ENCODE data around the gene CDH4. TPM values are rescaled to one million over a fixed set of nuclear protein-coding genes. Genes with fewer than 3 reads are reported as not detected.

CDH4 gene
- total and polyA plus RNA-seq, 2 of the 13 experiments (the other 11 are each of a cell fraction or from before 2014, with no cell fraction given): not detected

- no peak for TF ChIP-seq ZNF788 (CRISPR knock-in tag; IDR thresholded peaks at IDR 0.05; ENCODE audit: borderline replicate concordance)
- no peak for TF ChIP-seq ZNF451 (CRISPR knock-in tag; IDR thresholded peaks at IDR 0.05)
- no peak for TF ChIP-seq KMT2A (CRISPR knock-in tag; IDR thresholded peaks at IDR 0.05)
- TF ChIP-seq NONO (IDR thresholded peaks at IDR 0.05): peak; percentile 26
- no peak for TF ChIP-seq NONO (CRISPR knock-in tag; conservative IDR thresholded peaks at IDR 0.05)
- no peak for TF ChIP-seq HHEX (CRISPR knock-in tag; IDR thresholded peaks at IDR 0.05)
- no peak for TF ChIP-seq CBX5 (CRISPR knock-in tag; IDR thresholded peaks at IDR 0.05; ENCODE audit: borderline replicate concordance)
- 0 out of 2 replicates have a peak, but pooled peaks have one; percentile 63 for TF ChIP-seq FOXA1 (IDR thresholded peaks at IDR 0.05)
- no peak for TF ChIP-seq FOXA1 (CRISPR knock-in tag; IDR thresholded peaks at IDR 0.05)
- 0 out of 2 replicates have a peak, but pooled peaks have one; percentile 32 for TF ChIP-seq BATF2 (CRISPR knock-in tag; IDR thresholded peaks at IDR 0.05)
- TF ChIP-seq TBX3 (IDR thresholded peaks at IDR 0.05; ENCODE audit: borderline replicate concordance): no peak
- no peak for TF ChIP-seq GMEB2 (CRISPR knock-in tag; IDR thresholded peaks at IDR 0.05; ENCODE audit: low read depth)
- no peak for TF ChIP-seq YEATS2 (CRISPR knock-in tag; IDR thresholded peaks at IDR 0.05; ENCODE audit: borderline replicate concordance)
- peak; percentile 99 for TF ChIP-seq NBN (conservative IDR thresholded peaks at IDR 0.05)
- TF ChIP-seq ZBTB34 (CRISPR knock-in tag; IDR thresholded peaks at IDR 0.05): no peak
- TF ChIP-seq, protein P1, sequence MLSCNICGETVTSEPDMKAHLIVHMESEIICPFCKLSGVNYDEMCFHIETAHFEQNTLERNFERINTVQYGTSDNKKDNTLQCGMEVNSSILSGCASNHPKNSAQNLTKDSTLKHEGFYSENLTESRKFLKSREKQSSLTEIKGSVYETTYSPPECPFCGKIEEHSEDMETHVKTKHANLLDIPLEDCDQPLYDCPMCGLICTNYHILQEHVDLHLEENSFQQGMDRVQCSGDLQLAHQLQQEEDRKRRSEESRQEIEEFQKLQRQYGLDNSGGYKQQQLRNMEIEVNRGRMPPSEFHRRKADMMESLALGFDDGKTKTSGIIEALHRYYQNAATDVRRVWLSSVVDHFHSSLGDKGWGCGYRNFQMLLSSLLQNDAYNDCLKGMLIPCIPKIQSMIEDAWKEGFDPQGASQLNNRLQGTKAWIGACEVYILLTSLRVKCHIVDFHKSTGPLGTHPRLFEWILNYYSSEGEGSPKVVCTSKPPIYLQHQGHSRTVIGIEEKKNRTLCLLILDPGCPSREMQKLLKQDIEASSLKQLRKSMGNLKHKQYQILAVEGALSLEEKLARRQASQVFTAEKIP (CRISPR knock-in tag; IDR thresholded peaks at IDR 0.05; ENCODE audit: borderline replicate concordance): no peak
- no peak for TF ChIP-seq ZNF329 (CRISPR knock-in tag; IDR thresholded peaks at IDR 0.05; ENCODE audit: low read depth)
- no peak for TF ChIP-seq TCF7 (IDR thresholded peaks at IDR 0.05; ENCODE audit: low read depth)
- no peak for TF ChIP-seq ZNF589 (CRISPR knock-in tag; conservative IDR thresholded peaks at IDR 0.05)
- no peak for TF ChIP-seq ZNF672 (CRISPR knock-in tag; IDR thresholded peaks at IDR 0.05)
- peak; percentile 99; the same call in 1 of the 2 replicates for TF ChIP-seq ZNF207 (IDR thresholded peaks at IDR 0.05; ENCODE audit: borderline replicate concordance)
- TF ChIP-seq AGO1 (IDR thresholded peaks at IDR 0.05; ENCODE audit: low read depth, low read length, poor library complexity, severe bottlenecking): no peak
Observed at GRCh38 chr20:61839223-61839911, 587.3 kb downstream of the CDH4 start (continued).

Measured in HepG2 (cell line).